Hepatocyte (in vitro differentiated cells): ENCODE measurements around the gene C19orf47. TPM values are rescaled to one million over a fixed set of nuclear protein-coding genes. Genes with fewer than 3 reads are reported as not detected.

Experiments used
- DNase-seq: peaks from one replicate; pipeline ENCODE4 v3.0.0-alpha.2; 2016; ENCODE audit warnings: low spot score
- H2AFZ ChIP-seq: fragments of 200-600 bp; sonication (generic); 2 replicates; pipeline ENCODE4 v1.6.0; 2016; ENCODE audit warnings: antibody characterized with exemption, mild to moderate bottlenecking
- H3K27ac ChIP-seq: fragments of 200-600 bp; sonication (generic); 2 replicates; pipeline ENCODE4 v1.5.1; 2016; ENCODE audit warnings: mild to moderate bottlenecking
- H3K27me3 ChIP-seq: fragments of 200-600 bp; sonication (generic); 2 replicates; pipeline ENCODE4 v1.6.1; 2016
- H3K36me3 ChIP-seq: fragments of 200-600 bp; sonication (generic); replicated peaks from 2 replicates; pipeline ENCODE4 v1.5.1; 2016; ENCODE audit warnings: low read depth; ENCODE audit not compliant: insufficient read depth
- H3K4me1 ChIP-seq: fragments of 200-600 bp; sonication (generic); 2 replicates; pipeline ENCODE4 v1.5.1; 2016; ENCODE audit warnings: mild to moderate bottlenecking, moderate library complexity; ENCODE audit not compliant: insufficient read depth
- H3K4me2 ChIP-seq: fragments of 200-600 bp; sonication (generic); 2 replicates; pipeline ENCODE4 v1.6.0; 2016
- H3K4me3 ChIP-seq: fragments of 200-600 bp; sonication (generic); 2 replicates; pipeline ENCODE4 v1.5.1; 2016; ENCODE audit warnings: mild to moderate bottlenecking
- H3K79me2 ChIP-seq: fragments of 200-600 bp; sonication (generic); 2 replicates; pipeline ENCODE4 v1.6.0; 2017; ENCODE audit warnings: mild to moderate bottlenecking
- H3K9me2 ChIP-seq: fragments of 200-600 bp; sonication (generic); replicated peaks from 2 replicates; pipeline ENCODE4 v1.6.0; 2017; ENCODE audit warnings: mild to moderate bottlenecking; ENCODE audit not compliant: insufficient read depth
- H3K9me3 ChIP-seq: fragments of 200-600 bp; sonication (generic); 2 replicates; pipeline ENCODE4 v1.5.1; 2016; ENCODE audit warnings: low read depth, mild to moderate bottlenecking
- H4K20me1 ChIP-seq: fragments of 200-600 bp; sonication (generic); 2 replicates; pipeline ENCODE4 v1.6.0; 2016; ENCODE audit warnings: mild to moderate bottlenecking; ENCODE audit not compliant: insufficient read depth, poor library complexity, severe bottlenecking
- EZH2 ChIP-seq: fragments of 200-600 bp; sonication (generic); IDR thresholded peaks from 2 replicates; pipeline ENCODE4 v1.6.1; 2016; ENCODE audit warnings: antibody characterized with exemption, mild to moderate bottlenecking, borderline replicate concordance
- EZH2phosphoT487 ChIP-seq: fragments of 200-600 bp; sonication (generic); IDR thresholded peaks from one replicate; pipeline ENCODE4 v1.6.1; 2018; ENCODE audit warnings: antibody characterized with exemption, mild to moderate bottlenecking, low read depth, moderate library complexity; ENCODE audit not compliant: unreplicated experiment, severe bottlenecking
- WGBS: methylation state at CpG from one replicate; pipeline ENCODE4 v1.1.6; 2016; ENCODE audit warnings: low lambda C conversion rate; ENCODE audit errors: missing lambda C conversion rate; 5-methylcytosine and 5-hydroxymethylcytosine counted together
- polyA plus RNA-seq: library from polyadenylated mRNA; unstranded; fragments of >200 nt; fragmentation: Nextera tagmentation; extraction: Ambion mirVana; gene quantifications from 2 replicates; pipeline ENCODE4 v1.2.1, GENCODE V29; 2016
- total RNA-seq: library from RNA; depleted of rRNA; stranded (reverse); fragments of >200 nt; gene quantifications from 2 replicates; pipeline ENCODE4 v1.2.3, GENCODE V29; 2014
- TF ChIP-seq, protein P1 (sequence below): fragments of 200-600 bp; sonication (generic); IDR thresholded peaks from 2 replicates; pipeline ENCODE4 v1.5.1; 2016; ENCODE audit warnings: antibody characterized with exemption, mild to moderate bottlenecking; ENCODE audit not compliant: poor library complexity

Gene C19orf47
- total and polyA plus RNA-seq, 2 experiments from 2014 or later = 7.4 to 9.8 TPM

DNA sequence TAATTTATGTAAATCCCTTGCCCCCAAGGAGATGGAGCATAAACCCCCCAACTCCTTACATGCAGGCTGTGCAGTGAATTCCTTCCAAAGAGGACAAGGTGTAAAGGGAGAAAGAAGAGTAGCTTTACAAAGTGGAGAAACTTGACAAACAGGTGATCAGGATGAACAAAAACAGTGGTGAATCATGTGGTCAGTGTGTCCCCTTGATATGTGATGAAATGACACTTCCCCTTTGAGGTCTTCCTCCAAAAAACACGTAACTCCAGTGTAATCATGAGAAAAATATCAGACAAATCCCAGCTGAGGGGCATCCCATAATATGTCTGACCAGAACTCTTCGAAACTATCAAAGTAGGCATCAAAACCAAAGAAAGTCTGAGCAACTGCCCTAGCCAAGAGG, 33.5 kb downstream of the C19orf47 start:
- no peak overlapping the region for H3K4me3 ChIP-seq
- DNase-seq = no peak
- WGBS = 89% methylated on average over 2 of the region's 2 CpGs
- no peaks in the 10 kb centered on the region for H4K20me1 ChIP-seq
- H3K4me1 ChIP-seq = no peaks in the 10 kb centered on the region
- no peak overlapping the region for H3K4me2 ChIP-seq
- H3K27me3 ChIP-seq = no peaks in the 10 kb centered on the region
- H3K9me2 ChIP-seq = no peaks in the 10 kb centered on the region
- no peak overlapping the region for H2AFZ ChIP-seq
- H3K36me3 ChIP-seq = no peaks in the 10 kb centered on the region
- TF ChIP-seq EZH2 (no peak), EZH2phosphoT487 (no peak)
- TF ChIP-seq, protein P1, sequence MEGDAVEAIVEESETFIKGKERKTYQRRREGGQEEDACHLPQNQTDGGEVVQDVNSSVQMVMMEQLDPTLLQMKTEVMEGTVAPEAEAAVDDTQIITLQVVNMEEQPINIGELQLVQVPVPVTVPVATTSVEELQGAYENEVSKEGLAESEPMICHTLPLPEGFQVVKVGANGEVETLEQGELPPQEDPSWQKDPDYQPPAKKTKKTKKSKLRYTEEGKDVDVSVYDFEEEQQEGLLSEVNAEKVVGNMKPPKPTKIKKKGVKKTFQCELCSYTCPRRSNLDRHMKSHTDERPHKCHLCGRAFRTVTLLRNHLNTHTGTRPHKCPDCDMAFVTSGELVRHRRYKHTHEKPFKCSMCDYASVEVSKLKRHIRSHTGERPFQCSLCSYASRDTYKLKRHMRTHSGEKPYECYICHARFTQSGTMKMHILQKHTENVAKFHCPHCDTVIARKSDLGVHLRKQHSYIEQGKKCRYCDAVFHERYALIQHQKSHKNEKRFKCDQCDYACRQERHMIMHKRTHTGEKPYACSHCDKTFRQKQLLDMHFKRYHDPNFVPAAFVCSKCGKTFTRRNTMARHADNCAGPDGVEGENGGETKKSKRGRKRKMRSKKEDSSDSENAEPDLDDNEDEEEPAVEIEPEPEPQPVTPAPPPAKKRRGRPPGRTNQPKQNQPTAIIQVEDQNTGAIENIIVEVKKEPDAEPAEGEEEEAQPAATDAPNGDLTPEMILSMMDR = no peak
- H3K79me2 ChIP-seq = no peaks in the 10 kb centered on the region
- H3K27ac ChIP-seq = no peak overlapping the region
- H3K9me3 ChIP-seq = no peaks in the 10 kb centered on the region

- Histone ChIP-seq H3K27ac (no peak overlapping the region), H3K4me1 (no peaks in the 10 kb centered on the region), H3K79me2 (no peaks in the 10 kb centered on the region), H2AFZ (no peak overlapping the region), H4K20me1 (no peaks in the 10 kb centered on the region), H3K4me3 (no peak overlapping the region), H3K27me3 (no peaks in the 10 kb centered on the region), H3K4me2 (no peak overlapping the region), H3K9me3 (no peaks in the 10 kb centered on the region), H3K9me2 (no peaks in the 10 kb centered on the region), H3K36me3 (no peaks in the 10 kb centered on the region)
- 94% methylated on average over 9 of the region's 9 CpGs for WGBS
- TF ChIP-seq EZH2 = no peak
- TF ChIP-seq EZH2phosphoT487 = no peak
- TF ChIP-seq, protein P1 = no peak
- DNase-seq = no peak
Measured at GRCh38 chr19:40313229-40313983, 34.8 kb downstream of the C19orf47 start.

- H3K4me1 ChIP-seq = no peaks in the 10 kb centered on the region
- TF ChIP-seq EZH2phosphoT487 = no peak
- TF ChIP-seq, protein P1 = no peak
- no peak for TF ChIP-seq EZH2
- H3K79me2 ChIP-seq = no peaks in the 10 kb centered on the region
- no peaks in the 10 kb centered on the region for H4K20me1 ChIP-seq
- H3K9me2 ChIP-seq = no peaks in the 10 kb centered on the region
- no peak for DNase-seq
- H3K9me3 ChIP-seq = no peaks in the 10 kb centered on the region
- WGBS = 71% methylated on average over 2 of the region's 2 CpGs
- no peak overlapping the region for H3K4me3 ChIP-seq
- H3K36me3 ChIP-seq = no peaks in the 10 kb centered on the region
- no peak overlapping the region for H3K4me2 ChIP-seq
- no peak overlapping the region for H3K27ac ChIP-seq
- H3K27me3 ChIP-seq = no peaks in the 10 kb centered on the region
- no peak overlapping the region for H2AFZ ChIP-seq
Measured at GRCh38 chr19:40312533-40312932, 35.7 kb downstream of the C19orf47 start.
